HEK293 (cell line): ENCODE results near the gene OPHN1.

ENCODE experiments used
- CTCF ChIA-PET: fragments of 350-600 bp; formaldehyde crosslinking; extraction: SDS; loops from one replicate; lab custom pipeline; 2021; ENCODE audit warnings: antibody characterized with exemption; lab: Yijun Ruan, JAX
- POLR2A ChIA-PET: fragments of 300-600 bp; formaldehyde crosslinking; extraction: SDS; loops from one replicate; lab custom pipeline; 2020; ENCODE audit warnings: antibody characterized with exemption, inconsistent platforms; lab: Yijun Ruan, JAX
- H3K27ac ChIP-seq: fragments of 200-500 bp; sonication (Bioruptor generic); 2 replicates; pipeline ENCODE4 v1.5.1; 2014; ENCODE audit warnings: low read depth, low read length, control low read depth, inconsistent platforms; ENCODE audit errors: extremely low read depth
- H3K36me3 ChIP-seq, 2 experiments: fragments of 200-500 bp in 1 of 2; sonication (Bioruptor generic) in 1 of 2; 1 replicate in 1 of 2; 2 replicates in 1 of 2; pipeline ENCODE4 v1.5.1; 2014 to 2017; ENCODE audit warnings: inconsistent platforms in 2 of 2, low read length in 2 of 2; ENCODE audit not compliant: control insufficient read depth in 2 of 2, insufficient read depth in 1 of 2
- H3K4me1 ChIP-seq: fragments of 200-500 bp; sonication (Bioruptor generic); 2 replicates; pipeline ENCODE4 v1.5.1; 2014; ENCODE audit warnings: mild to moderate bottlenecking, low read length, inconsistent platforms; ENCODE audit not compliant: control insufficient read depth, insufficient read depth
- H3K4me3 ChIP-seq: 2 replicates; pipeline ENCODE4 v1.5.1; 2011; ENCODE audit warnings: low read depth, mild to moderate bottlenecking, control low read depth, low read length, moderate library complexity
- H3K9me3 ChIP-seq: fragments of 200-500 bp; sonication (Bioruptor generic); 2 replicates; pipeline ENCODE4 v1.5.1; 2014; ENCODE audit warnings: low read depth, low read length, inconsistent platforms; ENCODE audit not compliant: control insufficient read depth, insufficient read depth
- IKZF3 ChIP-seq: fragments of 450-650 bp; IDR thresholded peaks from 2 replicates; pipeline ENCODE4 v1.5.0; 2018; ENCODE audit warnings: missing biosample characterization, mild to moderate bottlenecking, missing genetic modification characterization, moderate library complexity
- MZF1 ChIP-seq: fragments of 450-650 bp; formaldehyde crosslinking; IDR thresholded peaks from 2 replicates; pipeline ENCODE4 v1.5.1; 2017; ENCODE audit warnings: missing biosample characterization, missing genetic modification characterization, borderline replicate concordance
- ZNF121 ChIP-seq: fragments of 450-650 bp; formaldehyde crosslinking; IDR thresholded peaks from 2 replicates; pipeline ENCODE4 v1.5.1; 2016; ENCODE audit warnings: missing biosample characterization, missing genetic modification characterization
- ZNF423 ChIP-seq: fragments of 450-650 bp; formaldehyde crosslinking; IDR thresholded peaks from 2 replicates; pipeline ENCODE4 v1.5.1; 2016; ENCODE audit warnings: missing biosample characterization, missing genetic modification characterization
- ZNF514 ChIP-seq: fragments of 450-650 bp; formaldehyde crosslinking; IDR thresholded peaks from 2 replicates; pipeline ENCODE4 v1.5.1; 2016; ENCODE audit warnings: missing biosample characterization, missing genetic modification characterization
- ZNF548 ChIP-seq: fragments of 450-650 bp; formaldehyde crosslinking; IDR thresholded peaks from 2 replicates; pipeline ENCODE4 v1.5.1; 2016; ENCODE audit warnings: missing biosample characterization, missing genetic modification characterization
- ZNF549 ChIP-seq: fragments of 450-650 bp; IDR thresholded peaks from 2 replicates; pipeline ENCODE4 v1.5.1; 2018; ENCODE audit warnings: missing biosample characterization, missing genetic modification characterization, mild to moderate bottlenecking, inconsistent platforms, moderate library complexity
- ZNF624 ChIP-seq: fragments of 450-650 bp; formaldehyde crosslinking; IDR thresholded peaks from 2 replicates; pipeline ENCODE4 v1.5.1; 2017; ENCODE audit warnings: missing biosample characterization, missing genetic modification characterization
- ZNF654 ChIP-seq: fragments of 450-650 bp; formaldehyde crosslinking; IDR thresholded peaks from 2 replicates; pipeline ENCODE4 v1.5.1; 2016; ENCODE audit warnings: low read depth, missing biosample characterization, missing genetic modification characterization
- ZNF660 ChIP-seq: fragments of 450-650 bp; IDR thresholded peaks from 2 replicates; pipeline ENCODE4 v1.5.1; 2018; ENCODE audit warnings: missing biosample characterization, mild to moderate bottlenecking, missing genetic modification characterization
- TF ChIP-seq, protein P1 (sequence below): fragments of 450-650 bp; formaldehyde crosslinking; IDR thresholded peaks from 2 replicates; pipeline ENCODE4 v1.5.1; 2016; ENCODE audit warnings: missing biosample characterization, missing genetic modification characterization
- TF ChIP-seq, protein P2 (sequence below): fragments of 450-650 bp; formaldehyde crosslinking; conservative IDR thresholded peaks from 2 replicates; pipeline ENCODE4 v1.5.1; 2016; ENCODE audit warnings: low read depth, missing biosample characterization, missing genetic modification characterization
- TF ChIP-seq, protein P3 (sequence below): fragments of 450-650 bp; formaldehyde crosslinking; IDR thresholded peaks from 2 replicates; pipeline ENCODE4 v1.5.1; 2016; ENCODE audit warnings: missing biosample characterization, missing genetic modification characterization
- TF ChIP-seq, protein P4 (sequence below): fragments of 450-650 bp; formaldehyde crosslinking; IDR thresholded peaks from 2 replicates; pipeline ENCODE4 v1.5.1; 2016; ENCODE audit warnings: missing biosample characterization, missing genetic modification characterization
- TF ChIP-seq, protein P5 (sequence below): fragments of 450-650 bp; formaldehyde crosslinking; IDR thresholded peaks from 2 replicates; pipeline ENCODE4 v1.5.1; 2017; ENCODE audit warnings: missing biosample characterization, missing genetic modification characterization
- TF ChIP-seq, protein P6 (sequence below): fragments of 450-650 bp; formaldehyde crosslinking; IDR thresholded peaks from 2 replicates; pipeline ENCODE4 v1.5.1; 2016; ENCODE audit warnings: missing biosample characterization, missing genetic modification characterization, borderline replicate concordance

Gene OPHN1

DNA sequence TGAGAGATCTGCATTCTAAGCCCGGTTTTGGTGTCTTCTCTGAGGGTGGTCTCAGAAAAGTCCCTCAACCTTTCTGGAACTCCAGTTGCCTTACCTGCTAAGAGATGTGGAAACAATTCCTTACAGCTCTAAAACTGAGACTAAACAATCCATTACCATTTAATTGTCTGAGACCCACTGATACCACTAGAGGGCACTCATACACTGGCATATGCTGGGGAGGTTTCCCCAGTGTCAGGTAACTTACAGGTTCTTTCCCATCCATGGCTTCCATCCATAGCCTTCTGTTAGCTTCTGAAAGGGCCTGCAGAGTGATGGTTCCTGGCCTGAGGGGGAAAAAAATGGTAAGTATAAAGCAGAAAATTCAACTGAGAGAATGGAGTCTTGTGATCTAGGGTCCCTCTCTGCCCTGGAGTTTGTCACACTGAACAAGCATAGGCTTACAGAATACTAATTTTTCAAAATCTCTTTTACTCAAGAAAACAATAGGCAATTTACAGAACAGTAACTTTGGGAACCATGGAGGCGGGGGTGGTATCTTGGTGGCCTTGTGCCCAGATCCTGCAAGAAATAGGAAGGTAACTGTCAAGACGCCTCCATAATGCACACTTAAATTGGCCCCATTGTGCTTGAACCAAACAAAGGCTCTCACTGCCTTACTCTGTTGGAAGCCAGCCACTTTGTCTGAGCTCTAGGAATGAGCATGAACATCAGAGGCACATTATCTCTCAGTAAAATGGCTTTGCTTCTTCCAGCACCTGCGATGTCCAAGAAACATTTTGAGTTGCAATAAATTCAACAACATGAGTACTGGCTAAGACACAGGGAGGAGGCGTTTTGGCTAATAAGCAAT lies 236.1 kb downstream of the OPHN1 start (continued):
- TF ChIP-seq ZNF660 (tag by site-specific recombination): 0 out of 2 replicates have a peak, but pooled peaks have one; percentile 64

DNA sequence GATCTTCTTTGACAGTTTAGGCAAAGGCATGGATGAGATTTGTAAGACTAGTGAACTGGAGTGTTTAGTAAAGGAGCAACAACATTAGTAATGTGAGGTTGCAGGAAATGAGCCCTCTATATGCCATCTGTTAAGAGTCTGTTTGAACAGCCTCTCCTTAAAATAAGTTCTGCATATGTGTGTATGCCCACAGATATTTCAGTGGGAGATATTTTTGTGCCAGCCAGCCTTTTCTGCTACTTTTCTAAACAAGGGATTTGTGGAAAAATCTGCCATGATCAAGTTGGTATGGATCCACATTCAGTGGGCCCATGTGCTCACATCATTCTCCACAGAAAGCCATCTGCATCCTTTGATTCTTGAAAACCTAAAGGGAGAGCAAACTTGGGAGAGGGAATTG lies 237.7 kb downstream of the OPHN1 start:
- POLR2A ChIA-PET: no interaction called here
- Histone ChIP-seq H3K9me3 (no peaks in the 10 kb centered on the region), H3K4me1 (no peaks in the 10 kb centered on the region), H3K27ac (no peak overlapping the region), H3K4me3 (no peak overlapping the region), H3K36me3 (peaks cover 0 to 14% of the 10 kb centered on the region in 2 experiments; a peak in 2 of 3 replicates)
- CTCF ChIA-PET: interaction anchor here (0.7 to 8.6 kb wide), 8 partner anchors 8 to 520 kb away, joined by 3 to 82 read pairs (median 13); no protein-coding TSS in a partner anchor
- no peak for TF ChIP-seq ZNF548 (tag by site-specific recombination)
- TF ChIP-seq, protein P1, sequence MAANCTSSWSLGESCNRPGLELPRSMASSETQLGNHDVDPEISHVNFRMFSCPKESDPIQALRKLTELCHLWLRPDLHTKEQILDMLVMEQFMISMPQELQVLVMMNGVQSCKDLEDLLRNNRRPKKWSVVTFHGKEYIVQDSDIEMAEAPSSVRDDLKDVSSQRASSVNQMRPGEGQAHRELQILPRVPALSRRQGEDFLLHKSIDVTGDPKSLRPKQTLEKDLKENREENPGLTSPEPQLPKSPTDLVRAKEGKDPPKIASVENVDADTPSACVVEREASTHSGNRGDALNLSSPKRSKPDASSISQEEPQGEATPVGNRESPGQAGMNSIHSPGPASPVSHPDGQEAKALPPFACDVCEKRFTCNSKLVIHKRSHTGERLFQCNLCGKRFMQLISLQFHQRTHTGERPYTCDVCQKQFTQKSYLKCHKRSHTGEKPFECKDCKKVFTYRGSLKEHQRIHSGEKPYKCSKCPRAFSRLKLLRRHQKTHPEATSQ (tag by site-specific recombination): no peak
- TF ChIP-seq, protein P2, sequence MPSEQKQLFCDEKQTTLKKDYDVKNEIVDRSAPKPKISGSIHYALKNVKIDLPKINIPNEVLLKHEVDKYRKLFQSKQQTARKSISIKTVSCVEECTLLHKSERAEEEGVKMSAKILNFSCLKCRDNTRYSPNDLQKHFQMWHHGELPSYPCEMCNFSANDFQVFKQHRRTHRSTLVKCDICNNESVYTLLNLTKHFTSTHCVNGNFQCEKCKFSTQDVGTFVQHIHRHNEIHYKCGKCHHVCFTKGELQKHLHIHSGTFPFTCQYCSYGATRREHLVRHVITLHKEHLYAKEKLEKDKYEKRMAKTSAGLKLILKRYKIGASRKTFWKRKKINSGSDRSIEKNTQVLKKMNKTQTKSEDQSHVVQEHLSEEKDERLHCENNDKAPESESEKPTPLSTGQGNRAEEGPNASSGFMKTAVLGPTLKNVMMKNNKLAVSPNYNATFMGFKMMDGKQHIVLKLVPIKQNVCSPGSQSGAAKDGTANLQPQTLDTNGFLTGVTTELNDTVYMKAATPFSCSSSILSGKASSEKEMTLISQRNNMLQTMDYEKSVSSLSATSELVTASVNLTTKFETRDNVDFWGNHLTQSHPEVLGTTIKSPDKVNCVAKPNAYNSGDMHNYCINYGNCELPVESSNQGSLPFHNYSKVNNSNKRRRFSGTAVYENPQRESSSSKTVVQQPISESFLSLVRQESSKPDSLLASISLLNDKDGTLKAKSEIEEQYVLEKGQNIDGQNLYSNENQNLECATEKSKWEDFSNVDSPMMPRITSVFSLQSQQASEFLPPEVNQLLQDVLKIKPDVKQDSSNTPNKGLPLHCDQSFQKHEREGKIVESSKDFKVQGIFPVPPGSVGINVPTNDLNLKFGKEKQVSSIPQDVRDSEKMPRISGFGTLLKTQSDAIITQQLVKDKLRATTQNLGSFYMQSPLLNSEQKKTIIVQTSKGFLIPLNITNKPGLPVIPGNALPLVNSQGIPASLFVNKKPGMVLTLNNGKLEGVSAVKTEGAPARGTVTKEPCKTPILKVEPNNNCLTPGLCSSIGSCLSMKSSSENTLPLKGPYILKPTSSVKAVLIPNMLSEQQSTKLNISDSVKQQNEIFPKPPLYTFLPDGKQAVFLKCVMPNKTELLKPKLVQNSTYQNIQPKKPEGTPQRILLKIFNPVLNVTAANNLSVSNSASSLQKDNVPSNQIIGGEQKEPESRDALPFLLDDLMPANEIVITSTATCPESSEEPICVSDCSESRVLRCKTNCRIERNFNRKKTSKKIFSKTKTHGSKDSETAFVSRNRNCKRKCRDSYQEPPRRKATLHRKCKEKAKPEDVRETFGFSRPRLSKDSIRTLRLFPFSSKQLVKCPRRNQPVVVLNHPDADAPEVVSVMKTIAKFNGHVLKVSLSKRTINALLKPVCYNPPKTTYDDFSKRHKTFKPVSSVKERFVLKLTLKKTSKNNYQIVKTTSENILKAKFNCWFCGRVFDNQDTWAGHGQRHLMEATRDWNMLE: no peak
- TF ChIP-seq MZF1: no peak
- TF ChIP-seq, protein P3, sequence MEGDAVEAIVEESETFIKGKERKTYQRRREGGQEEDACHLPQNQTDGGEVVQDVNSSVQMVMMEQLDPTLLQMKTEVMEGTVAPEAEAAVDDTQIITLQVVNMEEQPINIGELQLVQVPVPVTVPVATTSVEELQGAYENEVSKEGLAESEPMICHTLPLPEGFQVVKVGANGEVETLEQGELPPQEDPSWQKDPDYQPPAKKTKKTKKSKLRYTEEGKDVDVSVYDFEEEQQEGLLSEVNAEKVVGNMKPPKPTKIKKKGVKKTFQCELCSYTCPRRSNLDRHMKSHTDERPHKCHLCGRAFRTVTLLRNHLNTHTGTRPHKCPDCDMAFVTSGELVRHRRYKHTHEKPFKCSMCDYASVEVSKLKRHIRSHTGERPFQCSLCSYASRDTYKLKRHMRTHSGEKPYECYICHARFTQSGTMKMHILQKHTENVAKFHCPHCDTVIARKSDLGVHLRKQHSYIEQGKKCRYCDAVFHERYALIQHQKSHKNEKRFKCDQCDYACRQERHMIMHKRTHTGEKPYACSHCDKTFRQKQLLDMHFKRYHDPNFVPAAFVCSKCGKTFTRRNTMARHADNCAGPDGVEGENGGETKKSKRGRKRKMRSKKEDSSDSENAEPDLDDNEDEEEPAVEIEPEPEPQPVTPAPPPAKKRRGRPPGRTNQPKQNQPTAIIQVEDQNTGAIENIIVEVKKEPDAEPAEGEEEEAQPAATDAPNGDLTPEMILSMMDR (tag by site-specific recombination): no peak
- TF ChIP-seq ZNF121: no peak
- TF ChIP-seq, protein P4, sequence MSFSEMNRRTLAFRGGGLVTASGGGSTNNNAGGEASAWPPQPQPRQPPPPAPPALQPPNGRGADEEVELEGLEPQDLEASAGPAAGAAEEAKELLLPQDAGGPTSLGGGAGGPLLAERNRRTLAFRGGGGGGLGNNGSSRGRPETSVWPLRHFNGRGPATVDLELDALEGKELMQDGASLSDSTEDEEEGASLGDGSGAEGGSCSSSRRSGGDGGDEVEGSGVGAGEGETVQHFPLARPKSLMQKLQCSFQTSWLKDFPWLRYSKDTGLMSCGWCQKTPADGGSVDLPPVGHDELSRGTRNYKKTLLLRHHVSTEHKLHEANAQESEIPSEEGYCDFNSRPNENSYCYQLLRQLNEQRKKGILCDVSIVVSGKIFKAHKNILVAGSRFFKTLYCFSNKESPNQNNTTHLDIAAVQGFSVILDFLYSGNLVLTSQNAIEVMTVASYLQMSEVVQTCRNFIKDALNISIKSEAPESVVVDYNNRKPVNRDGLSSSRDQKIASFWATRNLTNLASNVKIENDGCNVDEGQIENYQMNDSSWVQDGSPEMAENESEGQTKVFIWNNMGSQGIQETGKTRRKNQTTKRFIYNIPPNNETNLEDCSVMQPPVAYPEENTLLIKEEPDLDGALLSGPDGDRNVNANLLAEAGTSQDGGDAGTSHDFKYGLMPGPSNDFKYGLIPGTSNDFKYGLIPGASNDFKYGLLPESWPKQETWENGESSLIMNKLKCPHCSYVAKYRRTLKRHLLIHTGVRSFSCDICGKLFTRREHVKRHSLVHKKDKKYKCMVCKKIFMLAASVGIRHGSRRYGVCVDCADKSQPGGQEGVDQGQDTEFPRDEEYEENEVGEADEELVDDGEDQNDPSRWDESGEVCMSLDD (tag by site-specific recombination): no peak
- no peak for TF ChIP-seq ZNF423
- TF ChIP-seq ZNF549 (tag by site-specific recombination): no peak
- TF ChIP-seq, protein P5, sequence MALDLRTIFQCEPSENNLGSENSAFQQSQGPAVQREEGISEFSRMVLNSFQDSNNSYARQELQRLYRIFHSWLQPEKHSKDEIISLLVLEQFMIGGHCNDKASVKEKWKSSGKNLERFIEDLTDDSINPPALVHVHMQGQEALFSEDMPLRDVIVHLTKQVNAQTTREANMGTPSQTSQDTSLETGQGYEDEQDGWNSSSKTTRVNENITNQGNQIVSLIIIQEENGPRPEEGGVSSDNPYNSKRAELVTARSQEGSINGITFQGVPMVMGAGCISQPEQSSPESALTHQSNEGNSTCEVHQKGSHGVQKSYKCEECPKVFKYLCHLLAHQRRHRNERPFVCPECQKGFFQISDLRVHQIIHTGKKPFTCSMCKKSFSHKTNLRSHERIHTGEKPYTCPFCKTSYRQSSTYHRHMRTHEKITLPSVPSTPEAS (tag by site-specific recombination): no peak
- no peak for TF ChIP-seq ZNF624 (tag by site-specific recombination)
- no peak for TF ChIP-seq ZNF514 (tag by site-specific recombination)
- TF ChIP-seq, protein P6, sequence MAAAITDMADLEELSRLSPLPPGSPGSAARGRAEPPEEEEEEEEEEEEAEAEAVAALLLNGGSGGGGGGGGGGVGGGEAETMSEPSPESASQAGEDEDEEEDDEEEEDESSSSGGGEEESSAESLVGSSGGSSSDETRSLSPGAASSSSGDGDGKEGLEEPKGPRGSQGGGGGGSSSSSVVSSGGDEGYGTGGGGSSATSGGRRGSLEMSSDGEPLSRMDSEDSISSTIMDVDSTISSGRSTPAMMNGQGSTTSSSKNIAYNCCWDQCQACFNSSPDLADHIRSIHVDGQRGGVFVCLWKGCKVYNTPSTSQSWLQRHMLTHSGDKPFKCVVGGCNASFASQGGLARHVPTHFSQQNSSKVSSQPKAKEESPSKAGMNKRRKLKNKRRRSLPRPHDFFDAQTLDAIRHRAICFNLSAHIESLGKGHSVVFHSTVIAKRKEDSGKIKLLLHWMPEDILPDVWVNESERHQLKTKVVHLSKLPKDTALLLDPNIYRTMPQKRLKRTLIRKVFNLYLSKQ: no peak
- TF ChIP-seq IKZF3 (tag by site-specific recombination): no peak
- no peak for TF ChIP-seq ZNF654 (tag by site-specific recombination)
- TF ChIP-seq, all 188 proteins: peak for 0
